ENCODE results near the gene TRIM8. TPM values are rescaled to one million over a fixed set of nuclear protein-coding genes. Genes with fewer than 3 reads are reported as not detected.

TRIM8 gene
- total RNA-seq, 1 experiment from 2014 or later: 37.0 TPM

DNA sequence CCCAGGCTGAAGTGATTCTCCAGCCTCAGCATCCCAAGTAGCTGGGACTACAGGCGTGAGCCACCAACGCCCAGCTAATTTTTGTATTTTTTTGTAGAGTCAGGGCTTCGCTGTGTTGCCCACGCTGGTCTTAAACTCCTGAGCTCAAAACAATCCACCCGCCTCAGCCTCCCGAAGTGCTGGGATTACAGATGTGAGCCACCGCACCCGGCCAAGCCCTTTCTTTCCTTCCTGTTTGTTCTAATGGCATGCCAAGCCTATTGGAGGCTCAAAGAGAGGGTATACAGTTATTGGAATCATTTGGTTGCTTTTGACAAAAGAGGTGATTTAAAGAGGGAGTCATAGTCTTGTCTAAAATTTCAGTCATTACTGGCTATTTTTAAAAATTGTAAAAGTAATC, 46.0 kb upstream of the TRIM8 start:
- Histone ChIP-seq H3K27me3 (ENCODE audit: insufficient read depth, low read length) (no peaks in the 10 kb centered on the region), H2BK120ac (ENCODE audit: low read depth, low read length, poor library complexity, severe bottlenecking) (no peak overlapping the region), H3K23ac (ENCODE audit: insufficient read length, low read depth, low read length) (no peak overlapping the region), H3K18ac (ENCODE audit: insufficient read length, low read depth, low read length) (no peak overlapping the region), H2BK5ac (ENCODE audit: insufficient read length, low read length) (no peak overlapping the region), H3K9ac (ENCODE audit: extremely low read depth, insufficient read length, low read length) (no peak overlapping the region), H4K5ac (ENCODE audit: insufficient read length, low read depth, low read length) (no peak overlapping the region), H3K27ac (ENCODE audit: insufficient read length, low read depth, low read length) (no peak overlapping the region), H3K14ac (ENCODE audit: insufficient read depth, low read length) (no peak overlapping the region), H3K56ac (ENCODE audit: insufficient read length, low read depth, low read length) (no peak overlapping the region), H2AK5ac (ENCODE audit: insufficient read length, low read length) (no peak overlapping the region), H3K4me1 (ENCODE audit: insufficient read depth, low read length) (no peaks in the 10 kb centered on the region; the same call in 1 of the 2 replicates), H3K9me3 (ENCODE audit: control insufficient read depth, low read depth, low read length) (no peaks in the 10 kb centered on the region), H2AFZ (ENCODE audit: low read length) (no peak overlapping the region), H3K79me1 (ENCODE audit: insufficient read depth, low read depth, low read length, poor library complexity, severe bottlenecking) (no peaks in the 10 kb centered on the region), H3K4ac (ENCODE audit: low read depth, low read length) (no peak overlapping the region), H2BK20ac (ENCODE audit: low read depth, low read length, poor library complexity, severe bottlenecking) (no peak overlapping the region), H4K91ac (ENCODE audit: insufficient read length, low read depth, low read length) (no peak overlapping the region), H2BK15ac (ENCODE audit: low read depth, low read length) (no peak overlapping the region), H3T11ph (ENCODE audit: low read length) (no peak overlapping the region), H3K4me2 (ENCODE audit: insufficient read depth, insufficient read length, low read length) (no peak overlapping the region), H2BK12ac (ENCODE audit: insufficient read length, low read depth, low read length) (no peak overlapping the region), H3K23me2 (ENCODE audit: insufficient read length, low read depth, low read length, poor library complexity, severe bottlenecking) (no peaks in the 10 kb centered on the region), H4K8ac (replicated peaks; ENCODE audit: insufficient read length, low read depth, low read length) (no peak overlapping the region), H3K79me2 (ENCODE audit: insufficient read depth, low read length) (no peaks in the 10 kb centered on the region), H4K20me1 (ENCODE audit: control insufficient read depth, insufficient read depth, insufficient read length) (no peaks in the 10 kb centered on the region)
- TF ChIP-seq, protein P1, sequence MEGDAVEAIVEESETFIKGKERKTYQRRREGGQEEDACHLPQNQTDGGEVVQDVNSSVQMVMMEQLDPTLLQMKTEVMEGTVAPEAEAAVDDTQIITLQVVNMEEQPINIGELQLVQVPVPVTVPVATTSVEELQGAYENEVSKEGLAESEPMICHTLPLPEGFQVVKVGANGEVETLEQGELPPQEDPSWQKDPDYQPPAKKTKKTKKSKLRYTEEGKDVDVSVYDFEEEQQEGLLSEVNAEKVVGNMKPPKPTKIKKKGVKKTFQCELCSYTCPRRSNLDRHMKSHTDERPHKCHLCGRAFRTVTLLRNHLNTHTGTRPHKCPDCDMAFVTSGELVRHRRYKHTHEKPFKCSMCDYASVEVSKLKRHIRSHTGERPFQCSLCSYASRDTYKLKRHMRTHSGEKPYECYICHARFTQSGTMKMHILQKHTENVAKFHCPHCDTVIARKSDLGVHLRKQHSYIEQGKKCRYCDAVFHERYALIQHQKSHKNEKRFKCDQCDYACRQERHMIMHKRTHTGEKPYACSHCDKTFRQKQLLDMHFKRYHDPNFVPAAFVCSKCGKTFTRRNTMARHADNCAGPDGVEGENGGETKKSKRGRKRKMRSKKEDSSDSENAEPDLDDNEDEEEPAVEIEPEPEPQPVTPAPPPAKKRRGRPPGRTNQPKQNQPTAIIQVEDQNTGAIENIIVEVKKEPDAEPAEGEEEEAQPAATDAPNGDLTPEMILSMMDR (conservative IDR thresholded peaks at IDR 0.05): no peak
- DNase-seq: no peak
- no peaks in the 10 kb centered on the region for H3K9me3 Mint-ChIP-seq
- no CpG with 5 or more reads among the region's 8 CpGs for WGBS (ENCODE audit: extremely low coverage, insufficient read length, low lambda C conversion rate)
- H3K27me3 Mint-ChIP-seq (ENCODE audit: low read depth): no peaks in the 10 kb centered on the region
- H3K27ac Mint-ChIP-seq: no peak overlapping the region; a peak in 1 of 7 replicates
- peaks cover 2 to 18% (median 9%) of the 10 kb centered on the region in 3 experiments; a peak in 4 of 7 replicates for H3K36me3 Mint-ChIP-seq (ENCODE audit: insufficient read depth in 1 of 3, low read depth in 3 of 3)
- H3K4me1 Mint-ChIP-seq: peaks cover 18 to 19% of the 10 kb centered on the region in 2 experiments
- no peak overlapping the region for H3K4me3 Mint-ChIP-seq

All from H9 (cell line).